Breast epithelium (tissue), 4 donors: ENCODE results near the gene UBTFL1. TPM values are rescaled to one million over a fixed set of nuclear protein-coding genes. Genes with fewer than 3 reads are reported as not detected.

Experiments used
- DNase-seq, 2 donors: peaks; one replicate each; pipeline ENCODE4 v3.0.0-alpha.2; 2019; ENCODE audit warnings: low spot score in 2 of 2
- H3K27ac ChIP-seq, 2 donors: fragments of 200-600 bp; sonication (generic) in 1 of 2; one replicate each; pipeline ENCODE4 v1.5.1; 2016 to 2019; ENCODE audit warnings: mild to moderate bottlenecking in 1 of 2
- H3K27me3 ChIP-seq, 2 donors: fragments of 200-600 bp; sonication (generic) in 1 of 2; one replicate each; pipeline versions ENCODE4 v1.5.1 to v1.6.0; 2017 to 2019; ENCODE audit warnings: control low read depth in 1 of 2, mild to moderate bottlenecking in 1 of 2
- H3K36me3 ChIP-seq: fragments of 200-600 bp; one replicate; pipeline ENCODE4 v1.5.1; 2019
- H3K4me1 ChIP-seq, 2 donors: fragments of 200-600 bp; sonication (generic); one replicate each; pipeline ENCODE4 v1.5.1; 2016 to 2019; ENCODE audit warnings: control low read depth in 1 of 2
- H3K4me3 ChIP-seq, 3 donors: fragments of 200-600 bp; sonication (generic); 1 replicate in 2 of 3; 2 replicates in 1 of 3; pipeline ENCODE4 v1.5.1; 2016 to 2019; ENCODE audit warnings: mild to moderate bottlenecking in 3 of 3, moderate library complexity in 2 of 3
- H3K9me3 ChIP-seq, 2 donors: fragments of 200-600 bp; sonication (generic) in 1 of 2; one replicate each; pipeline ENCODE4 v1.5.1; 2016 to 2019; ENCODE audit warnings: control low read depth in 1 of 2
- CTCF ChIP-seq, 3 donors: fragments of 450-650 bp; IDR thresholded peaks; one replicate each; pipeline ENCODE4 v1.5.1; 2016 to 2017; ENCODE audit warnings: antibody characterized with exemption in 3 of 3, mild to moderate bottlenecking in 3 of 3, moderate library complexity in 3 of 3
- POLR2A ChIP-seq: fragments of 450-650 bp; IDR thresholded peaks from one replicate; pipeline ENCODE4 v1.6.1; 2016; ENCODE audit warnings: antibody characterized with exemption, mild to moderate bottlenecking, moderate library complexity
- POLR2AphosphoS5 ChIP-seq, 3 donors: sonication (generic); formaldehyde crosslinking; IDR thresholded peaks; one replicate each; pipeline ENCODE4 v1.6.1; 2017; ENCODE audit warnings: antibody characterized with exemption in 3 of 3
- intact Hi-C: fragments of 100-400 bp; cut with DNase I; formaldehyde crosslinking; loops from one replicate; pipeline ENCODE4 v1.15.1; 2023; ENCODE audit warnings: low total_unique reads
- total RNA-seq, 3 donors: library from RNA; depleted of rRNA; stranded (reverse); fragments of >200 nt; gene quantifications; one replicate each; pipeline ENCODE4 v1.1.0, GENCODE V29; 2016

UBTFL1 gene
- total RNA-seq, 3 donors from 2014 or later = not detected

GRCh38 chr11:90134478-90135003 lies 48.8 kb downstream of the UBTFL1 start, which contains the start of gene NAALAD2:
NAALAD2 (plus strand) TSS chr11:90134663; CDS start chr11:90134759, 96 bp downstream.
- H3K4me1 ChIP-seq = no peaks in the 10 kb centered on the region
- intact Hi-C loops = no loop called here
- no peak for DNase-seq
- TF ChIP-seq POLR2A (no peak), CTCF (IDR thresholded peaks at IDR 0.05) (no peak), POLR2AphosphoS5 (IDR thresholded peaks at IDR 0.05) (no peak)
- no peaks in the 10 kb centered on the region for H3K36me3 ChIP-seq
- peaks cover 0 to 15% of the 10 kb centered on the region in 2 donors for H3K27me3 ChIP-seq
- H3K9me3 ChIP-seq = no peaks in the 10 kb centered on the region
- peak within 1 kb of the TSS; percentile 48 to 71 (median 52) for H3K4me3 ChIP-seq
- peak within 1 kb of the TSS in 1 of 2 donors; percentile 56 for H3K27ac ChIP-seq

DNA sequence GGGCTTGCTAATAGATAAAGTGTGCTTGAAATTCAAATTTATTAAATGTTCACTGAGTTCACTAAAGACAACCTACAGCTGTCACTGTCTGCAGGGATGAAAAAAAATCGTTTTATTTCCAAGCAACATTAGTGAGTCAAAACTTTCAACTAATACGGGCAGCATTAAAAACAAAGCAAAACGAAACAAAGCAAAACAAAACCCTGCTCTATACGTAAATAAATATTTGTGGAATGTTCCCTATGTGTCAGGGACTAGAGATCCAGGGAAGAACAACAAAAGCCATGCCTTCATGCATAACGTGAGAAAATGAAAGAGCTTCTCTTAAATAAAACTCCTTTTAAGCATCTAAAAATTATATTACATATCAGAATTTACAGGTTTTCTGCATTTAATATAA lies 49.3 kb downstream of the UBTFL1 start:
- no peak for DNase-seq
- Histone ChIP-seq H3K27ac (no peak overlapping the region), H3K27me3 (peaks cover 0 to 15% of the 10 kb centered on the region in 2 donors), H3K4me3 (peak overlapping the region; percentile 48 to 71 (median 52)), H3K9me3 (no peaks in the 10 kb centered on the region), H3K36me3 (no peaks in the 10 kb centered on the region), H3K4me1 (no peaks in the 10 kb centered on the region)
- intact Hi-C loops = no loop called here
- TF ChIP-seq POLR2AphosphoS5 (IDR thresholded peaks at IDR 0.05) (no peak), POLR2A (no peak), CTCF (IDR thresholded peaks at IDR 0.05) (no peak)

Other genes with a start within 250 kb of the UBTFL1 start
- not detected for gene TRIM64B, start 207.5 kb upstream of the UBTFL1 start, total RNA-seq
- gene TRIM49D1, start 163.7 kb upstream of the UBTFL1 start, total RNA-seq = not detected
- gene TRIM49D2, start 161.9 kb upstream of the UBTFL1 start, total RNA-seq = not detected
- not detected for gene TRIM64, start 119.9 kb upstream of the UBTFL1 start, total RNA-seq
- not detected for gene TRIM49C, start 54.8 kb upstream of the UBTFL1 start, total RNA-seq
- 1 to 10 TPM in 2 of 3 donors, under 1 TPM in 1; 0.98 to 3.8 (median 1.8) TPM for gene NAALAD2, start 48.7 kb downstream of the UBTFL1 start, total RNA-seq
- gene CHORDC1, start 137.1 kb downstream of the UBTFL1 start, total RNA-seq = 10 to 100 TPM; 39.5 to 79.5 (median 65.2) TPM